GM12873 (cell line): Measurements from ENCODE around the gene KRT1.

ENCODE experiments used
- CTCF ChIP-seq: IDR thresholded peaks from 2 replicates; pipeline ENCODE4 v1.5.1; 2012; ENCODE audit warnings: low read depth, mild to moderate bottlenecking, moderate library complexity, low read length, control low read depth; ENCODE audit not compliant: insufficient read depth; ENCODE audit errors: missing control alignments

Gene KRT1

DNA sequence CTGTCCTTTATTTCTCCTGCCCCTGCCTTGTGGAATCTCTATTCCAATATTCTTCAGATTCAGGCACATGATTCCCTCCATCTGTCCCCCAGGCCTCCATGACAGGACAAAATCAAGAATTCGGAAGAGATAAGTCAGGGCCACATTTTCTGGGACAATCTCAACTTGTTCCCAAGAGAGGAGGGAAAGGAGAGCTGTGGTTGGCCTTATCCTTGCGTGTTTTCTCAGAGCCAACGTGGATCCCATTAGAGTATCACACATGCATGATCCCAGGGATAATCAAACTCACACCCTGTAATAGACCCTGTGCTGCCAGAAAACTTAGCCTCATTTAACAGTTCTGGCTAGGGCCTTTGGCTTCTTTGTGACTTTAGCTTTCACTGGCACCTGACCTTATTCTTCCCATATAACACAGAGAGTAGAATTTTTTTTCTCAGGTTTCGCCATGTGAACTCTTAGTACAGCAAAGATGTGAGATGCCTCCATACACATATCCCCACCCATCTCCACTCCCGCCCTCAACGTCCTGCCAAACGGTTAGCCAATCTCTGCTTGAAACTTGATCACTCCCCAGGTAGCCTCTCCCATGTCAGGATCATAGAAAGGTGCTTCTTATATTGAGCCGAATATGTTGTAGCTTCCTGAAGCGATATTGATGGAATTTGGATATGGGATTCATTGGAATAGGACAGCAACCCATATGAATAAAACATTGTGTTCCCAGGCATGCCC, 6.7 kb upstream of the KRT1 start:
- TF ChIP-seq CTCF = no peak

DNA sequence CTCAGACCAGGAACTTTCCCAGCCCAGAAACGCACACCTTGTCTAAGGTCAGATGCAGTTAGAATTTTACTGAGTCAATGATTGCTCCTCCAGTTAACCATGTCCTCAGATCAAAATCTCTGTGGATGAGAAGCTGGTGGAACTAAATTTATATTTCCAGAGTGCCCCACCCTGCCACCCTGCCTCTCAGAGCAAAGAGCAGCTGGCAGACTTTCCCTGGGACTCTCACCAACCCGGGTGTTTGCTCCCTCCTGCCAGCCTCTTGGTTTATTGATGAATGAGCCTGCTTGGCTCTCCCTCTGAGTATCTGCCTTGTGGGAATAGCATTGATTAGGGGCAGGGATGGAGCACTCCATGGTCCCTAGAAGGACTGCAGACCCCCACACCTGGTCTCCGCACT, 5.9 kb upstream of the KRT1 start:
- TF ChIP-seq CTCF = no peak

- TF ChIP-seq CTCF = no peak
These were observed 5.2 kb upstream of the KRT1 start for GRCh38 chr12:52685406-52685890.

- TF ChIP-seq CTCF = no peak
These were observed 4.2 kb upstream of the KRT1 start for GRCh38 chr12:52684431-52684830.

DNA sequence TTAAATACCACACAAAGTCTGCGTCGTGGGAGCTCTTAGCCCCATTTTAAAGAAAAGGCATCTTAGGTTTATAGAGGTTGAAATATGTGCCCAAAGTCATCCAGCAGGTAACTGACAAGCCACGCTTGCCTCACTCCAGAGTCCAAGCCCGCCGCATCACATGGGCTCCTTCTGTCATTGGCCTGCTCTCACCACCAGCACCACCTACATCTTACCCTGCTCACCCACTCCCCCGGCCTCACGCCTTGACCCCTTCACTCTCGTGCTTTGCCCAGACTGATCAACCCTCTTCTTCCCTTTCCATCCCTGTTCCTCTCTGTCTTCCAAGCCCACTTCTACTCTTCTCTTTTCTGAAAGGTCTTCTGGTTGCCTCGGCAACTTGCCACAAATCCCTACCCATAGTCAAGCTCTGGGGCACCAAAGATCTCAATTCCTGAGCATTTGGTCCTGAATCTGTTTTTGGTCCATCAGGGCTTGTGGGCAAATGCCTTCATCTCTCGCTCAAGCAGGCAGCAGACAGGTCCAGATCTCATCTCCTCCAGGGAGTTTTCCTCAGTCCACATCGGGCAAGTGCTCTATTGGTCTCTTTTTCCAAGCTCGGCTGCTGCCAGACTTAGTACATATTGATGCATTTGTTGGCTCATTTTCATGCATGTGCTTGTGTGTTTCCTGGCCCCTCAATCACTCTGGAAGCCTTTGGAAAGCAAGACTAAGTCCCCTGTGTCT, 3.5 kb upstream of the KRT1 start:
- TF ChIP-seq CTCF = no peak

DNA sequence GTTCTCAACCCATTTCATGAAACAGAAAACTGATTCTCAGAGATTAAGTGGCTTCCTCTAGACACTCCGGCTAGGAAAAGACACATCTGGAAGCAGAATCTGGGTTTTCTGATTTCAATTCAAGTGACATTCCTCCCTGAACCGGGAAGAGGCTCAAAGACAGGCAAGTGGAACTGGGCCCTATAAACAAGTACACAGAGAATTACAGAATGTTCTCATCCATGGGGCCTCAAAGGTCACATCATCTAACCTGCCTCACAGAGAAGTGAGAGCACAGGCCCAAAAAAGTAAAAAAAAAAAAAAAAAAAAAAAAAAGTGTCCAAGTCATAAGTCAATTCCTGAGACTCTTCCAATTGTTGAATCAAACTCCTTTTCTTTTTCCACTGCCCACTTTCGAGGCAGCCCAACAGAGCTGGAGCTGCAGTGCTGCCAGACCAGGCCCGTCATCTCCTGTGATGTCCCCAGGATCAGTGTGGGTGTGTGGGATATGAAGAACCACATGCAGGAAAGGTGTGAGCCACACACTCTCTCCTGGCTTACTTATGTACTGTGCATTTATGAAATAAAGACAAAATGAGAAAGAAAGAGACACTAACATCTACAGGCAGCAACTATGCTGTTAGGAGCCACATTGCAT, 2.8 kb upstream of the KRT1 start:
- no peak for TF ChIP-seq CTCF

GRCh38 chr12:52682381-52682660, 2.1 kb upstream of the KRT1 start:
- no peak for TF ChIP-seq CTCF
